Hepatocyte (in vitro differentiated cells): ENCODE measurements around the gene CATSPER1. TPM values are rescaled to one million over a fixed set of nuclear protein-coding genes. Genes with fewer than 3 reads are reported as not detected.

Source experiments
- DNase-seq: peaks from one replicate; pipeline ENCODE4 v3.0.0-alpha.2; 2016; ENCODE audit warnings: low spot score
- H2AFZ ChIP-seq: fragments of 200-600 bp; sonication (generic); 2 replicates; pipeline ENCODE4 v1.6.0; 2016; ENCODE audit warnings: antibody characterized with exemption, mild to moderate bottlenecking
- H3K27ac ChIP-seq: fragments of 200-600 bp; sonication (generic); 2 replicates; pipeline ENCODE4 v1.5.1; 2016; ENCODE audit warnings: mild to moderate bottlenecking
- H3K27me3 ChIP-seq: fragments of 200-600 bp; sonication (generic); 2 replicates; pipeline ENCODE4 v1.6.1; 2016
- H3K36me3 ChIP-seq: fragments of 200-600 bp; sonication (generic); replicated peaks from 2 replicates; pipeline ENCODE4 v1.5.1; 2016; ENCODE audit warnings: low read depth; ENCODE audit not compliant: insufficient read depth
- H3K4me1 ChIP-seq: fragments of 200-600 bp; sonication (generic); 2 replicates; pipeline ENCODE4 v1.5.1; 2016; ENCODE audit warnings: mild to moderate bottlenecking, moderate library complexity; ENCODE audit not compliant: insufficient read depth
- H3K4me2 ChIP-seq: fragments of 200-600 bp; sonication (generic); 2 replicates; pipeline ENCODE4 v1.6.0; 2016
- H3K4me3 ChIP-seq: fragments of 200-600 bp; sonication (generic); 2 replicates; pipeline ENCODE4 v1.5.1; 2016; ENCODE audit warnings: mild to moderate bottlenecking
- H3K79me2 ChIP-seq: fragments of 200-600 bp; sonication (generic); 2 replicates; pipeline ENCODE4 v1.6.0; 2017; ENCODE audit warnings: mild to moderate bottlenecking
- H3K9me2 ChIP-seq: fragments of 200-600 bp; sonication (generic); replicated peaks from 2 replicates; pipeline ENCODE4 v1.6.0; 2017; ENCODE audit warnings: mild to moderate bottlenecking; ENCODE audit not compliant: insufficient read depth
- H3K9me3 ChIP-seq: fragments of 200-600 bp; sonication (generic); 2 replicates; pipeline ENCODE4 v1.5.1; 2016; ENCODE audit warnings: low read depth, mild to moderate bottlenecking
- H4K20me1 ChIP-seq: fragments of 200-600 bp; sonication (generic); 2 replicates; pipeline ENCODE4 v1.6.0; 2016; ENCODE audit warnings: mild to moderate bottlenecking; ENCODE audit not compliant: insufficient read depth, poor library complexity, severe bottlenecking
- EZH2 ChIP-seq: fragments of 200-600 bp; sonication (generic); IDR thresholded peaks from 2 replicates; pipeline ENCODE4 v1.6.1; 2016; ENCODE audit warnings: antibody characterized with exemption, mild to moderate bottlenecking, borderline replicate concordance
- EZH2phosphoT487 ChIP-seq: fragments of 200-600 bp; sonication (generic); IDR thresholded peaks from one replicate; pipeline ENCODE4 v1.6.1; 2018; ENCODE audit warnings: antibody characterized with exemption, mild to moderate bottlenecking, low read depth, moderate library complexity; ENCODE audit not compliant: unreplicated experiment, severe bottlenecking
- whole genome bisulfite sequencing: methylation state at CpG from one replicate; pipeline ENCODE4 v1.1.6; 2016; ENCODE audit warnings: low lambda C conversion rate; ENCODE audit errors: missing lambda C conversion rate; 5-methylcytosine and 5-hydroxymethylcytosine counted together
- polyA plus RNA-seq: library from polyadenylated mRNA; unstranded; fragments of >200 nt; fragmentation: Nextera tagmentation; extraction: Ambion mirVana; gene quantifications from 2 replicates; pipeline ENCODE4 v1.2.1, GENCODE V29; 2016
- total RNA-seq: library from RNA; depleted of rRNA; stranded (reverse); fragments of >200 nt; gene quantifications from 2 replicates; pipeline ENCODE4 v1.2.3, GENCODE V29; 2014
- TF ChIP-seq, protein P1 (sequence below): fragments of 200-600 bp; sonication (generic); IDR thresholded peaks from 2 replicates; pipeline ENCODE4 v1.5.1; 2016; ENCODE audit warnings: antibody characterized with exemption, mild to moderate bottlenecking; ENCODE audit not compliant: poor library complexity

CATSPER1 gene
- total and polyA plus RNA-seq, 2 experiments from 2014 or later, result not detected

DNA sequence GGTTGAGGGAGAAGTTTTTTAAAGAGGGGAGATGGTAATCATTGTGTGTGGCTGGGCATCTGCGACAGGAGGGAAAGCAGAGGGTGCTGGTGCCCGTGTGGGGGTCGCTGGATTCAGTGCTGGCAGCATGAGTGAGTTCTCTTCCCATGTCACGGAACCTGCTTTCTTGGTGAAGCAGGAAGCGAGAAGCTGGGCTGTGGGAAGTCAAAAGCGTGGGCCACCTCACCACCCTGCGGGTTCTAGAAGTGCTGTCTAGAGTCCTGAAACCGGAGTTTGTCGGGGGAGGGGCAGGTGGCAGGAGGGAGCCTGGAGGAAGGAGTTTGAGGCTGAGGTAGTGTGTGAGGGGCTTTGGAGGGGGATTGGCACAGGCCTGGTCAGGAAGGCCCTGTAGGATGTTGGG is 50.5 kb downstream of the CATSPER1 start:
- no peaks in the 10 kb centered on the region for H3K27me3 ChIP-seq

DNA sequence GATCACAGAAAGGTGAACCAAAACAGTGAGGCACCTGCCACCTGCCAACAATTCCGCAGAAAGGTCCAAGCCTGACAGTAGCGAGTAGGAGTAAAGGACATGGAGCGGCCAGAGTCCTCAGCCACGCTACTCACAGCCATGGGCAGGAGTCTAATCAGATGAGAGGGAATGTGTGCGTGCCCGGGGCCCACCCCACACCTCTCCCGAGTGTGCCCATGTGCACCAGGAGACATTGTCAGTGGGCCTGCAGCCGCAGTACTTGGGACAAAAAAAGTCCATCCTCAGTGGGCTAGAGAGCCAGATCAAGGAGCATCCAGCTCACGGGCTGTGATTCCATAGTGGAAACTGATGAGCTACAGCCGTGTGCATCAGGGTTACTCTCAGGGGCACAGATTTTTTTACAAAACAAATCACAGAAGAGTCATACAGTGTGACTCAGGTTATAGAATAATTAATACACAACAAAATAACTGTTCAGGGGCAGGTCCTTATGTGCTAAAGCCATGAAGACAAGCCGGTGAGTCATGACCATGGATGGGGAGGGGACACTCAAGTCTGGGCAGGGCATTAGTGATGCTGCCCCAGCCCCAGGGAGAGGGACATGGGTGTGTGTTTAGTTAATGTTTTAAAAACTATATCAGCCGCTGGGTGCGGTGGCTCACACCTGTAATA is 52.7 kb downstream of the CATSPER1 start:
- TF ChIP-seq EZH2 (no peak), EZH2phosphoT487 (no peak)
- TF ChIP-seq, protein P1, sequence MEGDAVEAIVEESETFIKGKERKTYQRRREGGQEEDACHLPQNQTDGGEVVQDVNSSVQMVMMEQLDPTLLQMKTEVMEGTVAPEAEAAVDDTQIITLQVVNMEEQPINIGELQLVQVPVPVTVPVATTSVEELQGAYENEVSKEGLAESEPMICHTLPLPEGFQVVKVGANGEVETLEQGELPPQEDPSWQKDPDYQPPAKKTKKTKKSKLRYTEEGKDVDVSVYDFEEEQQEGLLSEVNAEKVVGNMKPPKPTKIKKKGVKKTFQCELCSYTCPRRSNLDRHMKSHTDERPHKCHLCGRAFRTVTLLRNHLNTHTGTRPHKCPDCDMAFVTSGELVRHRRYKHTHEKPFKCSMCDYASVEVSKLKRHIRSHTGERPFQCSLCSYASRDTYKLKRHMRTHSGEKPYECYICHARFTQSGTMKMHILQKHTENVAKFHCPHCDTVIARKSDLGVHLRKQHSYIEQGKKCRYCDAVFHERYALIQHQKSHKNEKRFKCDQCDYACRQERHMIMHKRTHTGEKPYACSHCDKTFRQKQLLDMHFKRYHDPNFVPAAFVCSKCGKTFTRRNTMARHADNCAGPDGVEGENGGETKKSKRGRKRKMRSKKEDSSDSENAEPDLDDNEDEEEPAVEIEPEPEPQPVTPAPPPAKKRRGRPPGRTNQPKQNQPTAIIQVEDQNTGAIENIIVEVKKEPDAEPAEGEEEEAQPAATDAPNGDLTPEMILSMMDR, result no peak
- H3K9me2 ChIP-seq, result no peaks in the 10 kb centered on the region
- DNase-seq, result no peak
- no peaks in the 10 kb centered on the region for H3K9me3 ChIP-seq
- H3K27ac ChIP-seq, result no peak overlapping the region
- H3K36me3 ChIP-seq, result no peaks in the 10 kb centered on the region
- no peak overlapping the region for H2AFZ ChIP-seq
- H3K4me1 ChIP-seq, result no peaks in the 10 kb centered on the region
- H3K27me3 ChIP-seq, result no peaks in the 10 kb centered on the region
- H3K4me3 ChIP-seq, result no peak overlapping the region
- no peak overlapping the region for H3K4me2 ChIP-seq
- no peaks in the 10 kb centered on the region for H4K20me1 ChIP-seq
- H3K79me2 ChIP-seq, result no peaks in the 10 kb centered on the region
- WGBS, result 97% methylated on average over 13 of the region's 13 CpGs

More for the DNA sequence above, 50.5 kb downstream of the CATSPER1 start:
- Histone ChIP-seq H2AFZ (no peak overlapping the region), H3K36me3 (no peaks in the 10 kb centered on the region), H3K4me3 (no peak overlapping the region), H3K79me2 (no peaks in the 10 kb centered on the region), H3K4me2 (no peak overlapping the region), H3K9me3 (no peaks in the 10 kb centered on the region), H3K27ac (no peak overlapping the region), H4K20me1 (no peaks in the 10 kb centered on the region), H3K9me2 (no peaks in the 10 kb centered on the region), H3K4me1 (no peaks in the 10 kb centered on the region)
- TF ChIP-seq EZH2phosphoT487 (no peak), EZH2 (no peak)
- TF ChIP-seq, protein P1, result no peak
- WGBS, result 98% methylated on average over 9 of the region's 9 CpGs
- DNase-seq, result no peak

DNA sequence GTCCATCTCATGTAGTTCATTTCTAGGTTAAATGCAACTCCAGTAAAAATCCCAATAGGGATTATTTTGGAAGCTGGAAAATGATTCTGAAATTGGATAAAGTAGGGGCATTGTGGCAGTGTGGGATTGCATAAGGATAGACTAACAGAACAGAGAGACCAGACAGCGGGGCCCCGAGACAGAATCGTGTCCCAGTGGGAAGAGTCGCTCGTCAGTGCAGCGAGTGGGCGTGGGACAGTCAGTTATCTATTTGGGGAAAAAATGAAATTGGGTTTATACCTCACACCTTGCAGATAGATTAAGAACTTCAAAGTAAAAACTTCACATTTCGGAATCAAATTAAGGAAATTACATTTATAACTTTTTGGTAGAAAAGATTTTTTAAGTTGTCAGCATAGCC is 54.2 kb downstream of the CATSPER1 start:
- Histone ChIP-seq H3K79me2 (no peaks in the 10 kb centered on the region), H3K36me3 (no peaks in the 10 kb centered on the region), H3K4me3 (no peak overlapping the region), H3K27ac (no peak overlapping the region), H3K4me1 (no peaks in the 10 kb centered on the region), H2AFZ (no peak overlapping the region), H3K27me3 (no peaks in the 10 kb centered on the region), H4K20me1 (no peaks in the 10 kb centered on the region), H3K9me2 (no peaks in the 10 kb centered on the region), H3K9me3 (no peaks in the 10 kb centered on the region), H3K4me2 (no peak overlapping the region)
- no peak for DNase-seq
- 97% methylated on average over 8 of the region's 8 CpGs for WGBS
- TF ChIP-seq EZH2 (no peak), EZH2phosphoT487 (no peak)
- TF ChIP-seq, protein P1, result no peak
